Activated T-cell treated with anti-CD3 and anti-CD28 coated beads, Interleukin-2, amount 50 U/mL, for 4 hours (primary cell): ENCODE results near the gene ZNF273. TPM values are rescaled to one million over a fixed set of nuclear protein-coding genes. Genes with fewer than 3 reads are reported as not detected.
A peak's percentile ranks its signal among the peaks of the same experiment; 100 is the strongest.
"Not testable (repeated sequence)": the region's sequence is repeated elsewhere in the genome, so short reads cannot be mapped to it uniquely, and the experiment has no call there.

ENCODE experiments used
- ATAC-seq, 2 donors: fragments of 200-7000 bp; cut with Tn5 transposase; one replicate each; pipeline ENCODE4 v1.10.0; 2021
- DNase-seq: peaks from one replicate; pipeline ENCODE4 v3.0.0-alpha.2; 2020
- H3K27me3 Mint-ChIP-seq: one replicate; pipeline ENCODE4 v1.8.0; 2021; ENCODE audit warnings: low read depth, mixed read lengths
- H3K36me3 Mint-ChIP-seq: one replicate; pipeline ENCODE4 v1.8.0; 2022; ENCODE audit warnings: mixed read lengths; ENCODE audit not compliant: insufficient read depth
- H3K4me1 Mint-ChIP-seq: one replicate; pipeline ENCODE4 v1.8.0; 2021; ENCODE audit warnings: low read depth, mixed read lengths
- H3K4me3 Mint-ChIP-seq: one replicate; pipeline ENCODE4 v1.8.0; 2021; ENCODE audit warnings: mild to moderate bottlenecking, moderate library complexity, mixed read lengths
- H3K9me3 Mint-ChIP-seq: one replicate; pipeline ENCODE4 v1.8.0; 2021; ENCODE audit warnings: mixed read lengths
- total RNA-seq, 3 donors: library from RNA; stranded (reverse); gene quantifications; one replicate each; pipeline ENCODE4 v1.2.1, GENCODE V29; 2021

ZNF273 gene
- total RNA-seq, 3 donors from 2014 or later = 5.1 to 6.4 (median 6.2) TPM

DNA sequence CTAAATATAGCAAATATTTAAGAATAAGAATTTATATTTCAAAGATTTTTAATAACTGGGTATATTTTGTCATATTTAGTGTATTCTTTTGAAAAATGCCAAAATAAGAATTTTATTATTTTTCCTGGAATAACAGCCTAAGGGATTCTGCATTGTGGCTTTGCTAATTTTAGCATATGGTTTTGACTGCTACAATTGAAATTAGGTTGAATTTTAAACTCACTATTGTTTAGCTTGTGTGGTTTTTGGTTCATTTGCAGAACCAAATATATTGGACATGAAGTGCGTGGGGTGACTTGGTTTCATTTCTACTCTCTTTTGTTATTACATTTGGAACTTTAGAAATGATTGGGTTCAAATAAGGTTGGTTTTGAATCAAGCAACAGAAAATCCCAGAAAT, 35.5 kb downstream of the ZNF273 start:
- Mint-ChIP-seq H3K4me3 (no peak overlapping the region), H3K27me3 (peaks cover 2% of the 10 kb centered on the region), H3K9me3 (peaks cover 7% of the 10 kb centered on the region), H3K36me3 (peaks cover 4% of the 10 kb centered on the region), H3K4me1 (no peaks in the 10 kb centered on the region)
- DNase-seq = no peak
- ATAC-seq = no peak

DNA sequence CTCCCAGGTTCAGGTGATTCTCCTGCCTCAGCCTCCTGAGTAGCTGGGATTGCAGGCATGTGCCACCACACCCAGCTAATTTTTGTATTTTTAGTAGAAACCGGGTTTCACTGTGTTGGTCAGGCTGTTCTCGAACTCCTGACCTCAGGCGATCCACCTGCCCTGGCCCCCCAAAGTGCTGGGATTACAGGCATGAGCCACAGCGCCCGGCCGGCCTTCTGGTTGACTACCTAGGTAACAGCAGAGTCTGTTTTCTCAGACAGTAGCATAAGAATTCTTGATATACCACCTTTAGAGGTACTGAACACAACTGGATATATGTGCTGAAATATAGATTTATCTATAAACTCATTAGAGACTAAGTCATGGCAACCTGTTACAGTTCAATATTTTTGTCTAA, 36.9 kb downstream of the ZNF273 start:
- not testable (repeated sequence) for H3K4me3 Mint-ChIP-seq, H3K4me1 Mint-ChIP-seq, ATAC-seq, DNase-seq, H3K9me3 Mint-ChIP-seq, H3K36me3 Mint-ChIP-seq
- peaks cover 14% of the 10 kb centered on the region for H3K27me3 Mint-ChIP-seq

DNA sequence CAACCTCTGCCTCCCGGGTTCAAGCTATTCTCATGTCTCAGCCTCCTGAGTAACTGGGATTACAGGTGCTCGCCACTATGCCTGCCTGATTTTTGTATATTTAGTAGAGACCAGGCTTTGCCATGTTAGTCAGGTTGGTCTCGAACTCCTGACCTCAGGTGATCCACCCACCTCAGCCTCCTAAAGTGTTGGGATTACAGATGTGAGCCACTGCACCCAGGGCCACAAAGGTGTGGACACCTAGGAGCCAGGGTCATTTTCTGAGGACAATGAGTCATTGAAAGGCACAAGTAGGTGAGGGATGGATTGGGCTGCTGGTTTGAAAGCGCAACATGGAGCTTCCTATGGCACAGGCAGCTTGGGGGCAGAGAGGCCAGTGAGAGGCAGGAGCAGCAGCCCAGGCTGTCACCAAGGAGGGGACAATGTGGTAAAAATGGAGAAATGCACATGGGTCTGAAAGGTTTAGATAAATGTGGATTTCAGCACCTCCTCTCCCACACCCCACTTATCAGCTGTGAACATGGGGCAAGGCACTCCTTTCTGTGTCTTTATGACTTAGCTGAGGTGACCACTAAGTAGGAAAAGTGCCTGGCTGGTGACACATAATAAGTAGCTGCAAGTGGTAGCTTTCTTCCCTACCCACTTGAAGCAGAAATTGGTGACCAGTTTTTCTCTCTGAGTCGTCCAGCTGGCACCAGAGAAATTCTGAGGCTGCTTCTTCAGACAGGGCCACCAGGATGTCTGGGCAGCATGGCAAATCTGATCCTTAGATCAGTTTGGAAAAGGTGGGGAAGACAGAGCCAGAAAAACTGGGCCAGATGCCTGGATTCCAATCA, 41.8 kb downstream of the ZNF273 start:
- peaks cover 51% of the 10 kb centered on the region for H3K27me3 Mint-ChIP-seq
- DNase-seq, H3K9me3 Mint-ChIP-seq, H3K4me3 Mint-ChIP-seq, H3K36me3 Mint-ChIP-seq, ATAC-seq, H3K4me1 Mint-ChIP-seq: not testable (repeated sequence)

DNA sequence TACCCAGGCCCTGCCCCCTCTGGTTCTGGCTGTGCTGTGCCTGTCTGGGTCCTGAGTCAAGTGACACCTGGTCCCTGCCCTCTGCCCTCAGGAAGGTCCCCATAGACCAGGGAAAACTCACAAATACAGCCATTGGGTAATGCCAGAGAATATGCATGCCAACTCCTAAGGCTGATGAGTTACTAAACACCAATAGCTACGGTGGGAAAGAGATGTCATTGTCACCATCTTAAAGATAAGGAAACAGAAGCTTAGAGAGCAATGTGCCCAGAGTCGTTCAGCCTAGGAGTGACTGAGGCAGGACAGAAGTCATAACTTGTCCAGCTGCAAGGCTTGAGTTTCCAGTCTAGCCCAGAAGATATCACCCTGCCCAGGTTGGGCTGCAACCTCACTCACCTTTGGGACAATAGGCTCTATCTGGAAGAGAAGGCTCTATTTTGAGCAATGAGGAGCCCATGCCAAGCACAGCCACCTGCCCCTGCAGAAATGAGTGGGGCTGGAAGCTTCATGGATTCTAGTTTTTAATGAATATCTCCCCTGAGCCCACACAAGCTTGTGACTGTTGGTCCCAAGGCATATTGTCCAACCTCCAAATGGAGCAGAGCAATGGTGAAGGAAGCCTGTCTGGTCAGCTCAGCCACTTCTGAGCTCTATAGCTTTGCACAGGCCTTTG, 42.6 kb downstream of the ZNF273 start:
- peaks cover 2% of the 10 kb centered on the region for H3K4me1 Mint-ChIP-seq
- no peaks in the 10 kb centered on the region for H3K36me3 Mint-ChIP-seq
- ATAC-seq (no peak), DNase-seq (no peak)
- no peaks in the 10 kb centered on the region for H3K9me3 Mint-ChIP-seq
- H3K27me3 Mint-ChIP-seq = peaks cover 58% of the 10 kb centered on the region
- no peak overlapping the region for H3K4me3 Mint-ChIP-seq

DNA sequence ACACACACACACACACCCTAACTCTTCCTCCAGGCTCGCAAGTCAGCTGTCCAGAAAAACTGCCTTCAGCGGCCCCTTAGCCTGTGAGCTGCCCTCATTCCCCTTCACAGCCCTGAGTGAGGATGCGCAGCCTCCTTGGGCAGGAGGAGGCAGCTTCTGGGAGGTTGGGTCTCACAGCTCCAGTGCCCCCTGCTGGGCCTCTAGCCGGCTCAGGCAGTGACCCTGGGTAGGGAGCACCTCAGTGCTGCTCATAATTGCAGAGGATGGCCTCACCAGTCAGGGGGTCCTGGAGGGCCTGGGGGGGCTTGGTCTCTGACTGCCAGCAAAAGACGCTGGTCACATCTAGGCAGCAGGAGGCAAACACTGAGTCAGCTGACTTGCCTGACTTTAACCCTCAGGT, 43.7 kb downstream of the ZNF273 start:
- ATAC-seq (peak; percentile 40 to 52), DNase-seq (no peak)
- peaks cover 64% of the 10 kb centered on the region for H3K27me3 Mint-ChIP-seq
- peaks cover 3% of the 10 kb centered on the region for H3K4me1 Mint-ChIP-seq
- H3K36me3 Mint-ChIP-seq = no peaks in the 10 kb centered on the region
- no peaks in the 10 kb centered on the region for H3K9me3 Mint-ChIP-seq
- no peak overlapping the region for H3K4me3 Mint-ChIP-seq

DNA sequence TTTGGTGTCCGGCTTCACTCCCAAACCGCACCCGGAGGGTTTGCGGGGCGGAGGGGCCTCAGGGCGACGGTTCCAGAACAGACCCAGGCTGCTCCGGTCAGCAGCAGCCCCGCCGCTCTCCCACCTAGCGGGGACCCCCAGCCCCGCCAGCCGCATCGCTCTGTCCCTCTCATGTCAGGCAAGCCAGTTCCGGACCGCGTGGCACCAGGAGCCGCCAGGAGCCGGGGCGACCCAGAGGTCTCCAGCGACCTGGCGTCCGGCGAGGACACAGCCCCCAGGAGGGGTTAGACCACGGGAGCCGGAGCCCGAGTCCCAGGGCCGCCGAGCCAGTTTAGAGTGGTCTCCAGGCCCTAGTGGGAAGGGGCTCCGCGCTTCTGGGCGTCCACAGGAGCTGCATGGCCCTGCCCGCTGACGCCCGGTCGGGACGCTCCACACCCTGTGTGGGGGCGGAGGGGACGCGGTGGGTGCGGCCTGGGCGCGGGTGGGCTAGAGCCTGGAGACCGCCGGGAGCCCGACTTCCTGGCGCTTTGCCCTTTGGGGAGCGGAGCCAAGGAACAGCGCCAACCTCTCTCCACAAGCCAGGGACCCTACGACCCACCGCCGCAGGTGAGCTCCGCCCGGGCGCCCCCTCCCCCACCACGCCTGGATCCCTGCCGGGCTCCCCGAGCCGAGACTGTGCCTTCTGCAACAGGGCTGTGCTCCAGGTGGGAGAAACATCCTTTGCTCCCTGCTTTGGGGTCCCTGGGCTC, 44.4 kb downstream of the ZNF273 start:
- ATAC-seq = peak in 1 of 2 donors; percentile 27
- DNase-seq = no peak
- Mint-ChIP-seq H3K36me3 (no peaks in the 10 kb centered on the region), H3K4me3 (no peak overlapping the region), H3K4me1 (peaks cover 3% of the 10 kb centered on the region), H3K9me3 (no peaks in the 10 kb centered on the region), H3K27me3 (peaks cover 68% of the 10 kb centered on the region)

DNA sequence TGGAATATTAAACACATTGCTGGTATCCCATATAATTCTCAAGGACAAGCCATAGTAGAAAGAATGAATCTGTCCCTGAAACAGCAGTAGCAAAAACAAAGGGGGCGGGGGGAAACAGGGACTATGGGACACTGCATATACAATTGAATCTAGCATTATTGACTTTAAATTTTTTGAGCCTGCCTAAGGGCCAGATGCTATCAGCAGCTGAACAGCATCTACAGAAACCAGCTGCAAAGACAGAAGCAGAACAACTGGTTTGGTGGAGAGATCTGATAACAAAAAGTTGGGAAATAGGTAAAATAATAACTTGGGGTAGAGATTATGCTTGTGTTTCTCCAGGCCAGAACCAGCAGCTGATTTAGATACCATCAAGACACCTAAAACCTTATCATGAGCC, 45.7 kb downstream of the ZNF273 start:
- ATAC-seq, H3K36me3 Mint-ChIP-seq, H3K4me3 Mint-ChIP-seq, H3K4me1 Mint-ChIP-seq, DNase-seq, H3K9me3 Mint-ChIP-seq: not testable (repeated sequence)
- peaks cover 67% of the 10 kb centered on the region for H3K27me3 Mint-ChIP-seq

DNA sequence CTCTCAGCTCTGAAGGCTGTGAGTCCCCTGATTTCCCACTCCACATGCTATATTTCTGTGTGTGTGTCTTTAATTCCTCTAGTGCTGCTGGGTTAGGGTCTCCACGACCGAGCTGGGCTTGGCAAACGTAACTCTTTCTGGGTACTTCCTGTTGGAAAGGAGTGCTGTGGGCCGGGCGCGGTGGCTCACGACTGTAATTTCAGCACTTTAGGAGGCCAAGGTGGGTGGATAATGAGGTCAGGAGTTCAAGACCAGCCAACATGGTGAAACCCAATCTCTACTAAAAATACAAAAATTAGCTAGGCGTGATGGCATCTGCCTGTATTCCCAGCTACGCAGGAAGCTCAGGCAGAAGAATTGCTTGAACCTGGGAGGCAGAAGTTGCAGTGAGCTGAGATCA, 47.6 kb downstream of the ZNF273 start:
- not testable (repeated sequence) for H3K4me3 Mint-ChIP-seq

DNA sequence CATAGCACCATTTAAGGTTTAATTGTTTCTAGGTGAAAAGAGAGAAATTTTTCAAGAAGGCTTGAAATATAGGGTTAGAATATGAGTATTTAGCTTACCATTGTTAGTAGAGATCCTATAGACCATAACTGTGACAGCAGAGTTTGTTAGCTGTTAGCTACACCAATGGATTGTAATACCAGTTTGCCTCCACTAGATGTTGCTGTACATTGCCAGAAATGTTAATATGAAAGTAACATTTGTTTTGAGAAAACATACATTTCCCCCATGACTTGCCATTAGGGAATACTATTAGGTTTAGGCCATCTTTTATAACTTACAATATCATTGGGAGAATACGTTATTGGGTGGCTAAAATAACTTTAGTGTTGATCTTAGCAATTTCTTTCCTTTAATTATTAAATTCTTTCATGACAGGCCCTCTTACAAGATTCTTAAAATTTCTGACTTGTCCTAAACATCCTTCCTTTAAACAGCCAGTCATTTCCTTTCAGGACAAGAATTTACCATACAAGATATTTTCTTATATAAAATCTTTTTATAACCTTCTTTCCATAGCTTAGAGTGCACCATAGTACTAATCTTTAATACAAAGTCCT, 48.3 kb downstream of the ZNF273 start:
- H3K27me3 Mint-ChIP-seq = peaks cover 48% of the 10 kb centered on the region
- no peaks in the 10 kb centered on the region for H3K9me3 Mint-ChIP-seq
- no peaks in the 10 kb centered on the region for H3K36me3 Mint-ChIP-seq
- DNase-seq = no peak
- peak in 1 of 2 donors; percentile 34 for ATAC-seq
- peaks cover 3% of the 10 kb centered on the region for H3K4me1 Mint-ChIP-seq
- H3K4me3 Mint-ChIP-seq = no peak overlapping the region

More for the DNA sequence above, 47.6 kb downstream of the ZNF273 start:
- ATAC-seq, H3K9me3 Mint-ChIP-seq, H3K36me3 Mint-ChIP-seq, DNase-seq, H3K4me1 Mint-ChIP-seq: not testable (repeated sequence)
- H3K27me3 Mint-ChIP-seq = peaks cover 53% of the 10 kb centered on the region

DNA sequence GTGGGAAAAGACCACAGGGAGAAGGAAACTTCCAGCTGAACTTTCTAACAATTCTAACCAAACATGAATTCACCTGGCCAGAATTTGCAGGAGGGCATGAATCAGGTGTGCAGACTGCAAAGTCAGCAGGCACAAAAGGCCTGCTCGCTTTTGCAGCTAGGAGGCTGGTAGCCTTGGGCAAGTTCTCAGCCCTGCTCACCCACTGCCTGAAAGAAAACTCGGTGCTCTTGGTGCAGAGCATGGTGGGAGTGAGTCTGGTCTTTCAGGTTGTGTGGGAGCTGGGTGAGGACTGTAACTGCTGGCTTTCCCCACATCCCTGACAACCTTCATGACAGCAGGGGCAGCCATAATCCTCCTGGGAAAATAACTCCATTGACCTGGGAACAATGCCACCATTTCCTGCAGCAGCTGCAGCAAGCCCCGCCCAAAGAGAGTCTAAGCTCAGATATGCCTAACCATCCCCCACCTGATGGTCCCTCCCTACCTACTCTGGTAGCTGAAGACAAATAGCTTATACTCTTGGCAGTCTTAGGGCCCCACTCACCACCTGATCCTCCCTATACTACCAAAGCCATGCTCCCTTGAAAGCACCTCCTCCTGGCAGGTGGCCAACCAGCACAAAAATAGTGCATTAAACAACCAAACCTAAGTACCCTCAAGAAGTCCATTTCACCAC, 56.1 kb downstream of the ZNF273 start:
- Mint-ChIP-seq H3K9me3 (peaks cover 17% of the 10 kb centered on the region), H3K36me3 (no peaks in the 10 kb centered on the region), H3K27me3 (peaks cover 7% of the 10 kb centered on the region), H3K4me1 (no peaks in the 10 kb centered on the region), H3K4me3 (no peak overlapping the region)
- DNase-seq (no peak), ATAC-seq (no peak)

DNA sequence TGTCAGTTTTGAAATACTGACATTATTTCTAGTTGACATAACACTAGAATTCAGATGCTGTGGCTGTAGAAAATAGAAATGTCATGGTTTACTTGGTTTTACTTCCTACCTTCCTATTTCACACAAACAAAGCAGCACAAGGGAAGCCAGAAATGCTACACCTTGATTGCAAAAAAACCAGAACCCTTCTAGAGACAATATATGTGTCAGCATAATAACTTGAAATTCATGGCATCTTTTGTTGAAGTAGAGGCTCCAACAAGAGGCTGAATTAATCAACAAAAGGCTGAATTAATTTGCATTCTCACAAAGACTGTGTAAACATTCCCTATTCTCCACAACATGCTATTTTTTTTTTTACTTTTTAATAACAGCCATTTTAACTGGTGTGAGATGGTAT, 62.5 kb downstream of the ZNF273 start:
- no peaks in the 10 kb centered on the region for H3K36me3 Mint-ChIP-seq
- peaks cover 42% of the 10 kb centered on the region for H3K9me3 Mint-ChIP-seq
- no peaks in the 10 kb centered on the region for H3K4me1 Mint-ChIP-seq
- no peak for DNase-seq
- H3K4me3 Mint-ChIP-seq = no peak overlapping the region
- no peak for ATAC-seq
- H3K27me3 Mint-ChIP-seq = no peaks in the 10 kb centered on the region

DNA sequence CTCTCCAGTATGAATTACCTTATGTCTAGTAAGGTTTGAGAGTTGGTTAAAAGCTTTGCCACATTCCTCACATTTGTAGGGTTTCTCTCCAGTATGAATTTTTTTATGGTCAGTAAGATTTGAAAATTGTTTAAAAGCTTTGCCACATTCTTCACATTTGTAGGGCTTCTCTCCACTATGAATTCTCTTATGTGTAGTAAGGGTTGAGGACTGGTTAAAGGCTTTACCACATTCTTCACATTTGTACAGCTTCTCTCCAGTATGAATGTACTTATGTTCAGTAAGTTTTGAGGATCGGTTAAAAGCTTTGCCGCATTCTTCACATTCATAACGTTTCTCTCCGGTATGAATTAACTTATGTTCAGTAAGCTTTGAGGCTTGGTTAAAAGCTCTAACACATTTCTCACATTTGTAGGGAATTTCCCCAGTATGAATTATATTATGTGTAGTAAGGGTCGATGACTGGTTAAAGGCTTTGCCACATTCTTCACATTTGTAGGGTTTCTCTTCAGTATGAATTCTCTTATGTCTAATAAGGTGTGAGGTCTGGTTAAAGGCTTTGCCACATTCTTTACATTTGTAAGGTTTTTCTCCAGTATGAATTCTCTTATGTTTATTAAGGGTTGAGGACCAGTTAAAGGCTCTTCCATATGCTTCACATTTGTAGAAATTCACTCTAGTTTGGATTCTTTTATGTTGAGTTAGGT, 75.6 kb downstream of the ZNF273 start:
- peaks cover 67% of the 10 kb centered on the region for H3K9me3 Mint-ChIP-seq
- ATAC-seq = no peak
- peaks cover 53% of the 10 kb centered on the region for H3K36me3 Mint-ChIP-seq
- no peak overlapping the region for H3K4me3 Mint-ChIP-seq
- DNase-seq = no peak
- H3K27me3 Mint-ChIP-seq = no peaks in the 10 kb centered on the region
- H3K4me1 Mint-ChIP-seq = no peaks in the 10 kb centered on the region
